ENCODE data around the gene MXD1.

DNA sequence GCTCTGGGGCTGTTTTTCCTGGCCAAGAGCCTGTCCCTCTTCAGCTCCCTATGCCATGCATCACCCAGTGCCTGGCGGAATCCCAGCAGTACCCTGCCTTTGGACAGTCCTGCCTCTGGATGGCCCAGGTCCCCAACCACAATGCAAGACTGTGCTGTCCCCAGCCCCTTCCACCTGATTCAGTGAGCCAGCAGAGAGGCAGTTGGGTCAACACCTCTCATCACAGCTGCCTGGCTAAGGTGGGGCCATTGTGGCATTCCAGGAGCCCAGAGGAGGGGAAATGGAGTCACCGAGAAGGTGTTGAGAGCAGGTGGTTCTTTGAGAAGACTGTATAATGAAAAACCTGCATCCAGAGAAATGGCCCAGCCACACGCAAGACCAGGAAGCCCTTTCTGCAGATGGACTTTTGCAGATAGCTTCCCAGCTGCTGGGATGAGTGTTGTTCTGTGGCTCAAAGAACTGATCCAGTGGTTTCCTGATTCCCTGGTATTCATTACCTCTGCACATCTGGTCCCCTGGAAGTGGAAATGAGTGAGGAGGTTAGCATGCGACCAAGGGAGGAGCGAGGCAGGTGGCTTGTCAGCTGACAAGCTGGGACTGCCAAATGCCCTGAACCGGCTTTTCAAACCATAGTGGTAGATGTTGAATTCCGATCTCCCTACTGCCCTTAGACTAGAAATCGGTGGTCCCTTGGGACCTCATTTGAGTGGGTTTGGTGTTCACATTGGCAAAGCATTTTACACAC, 48.2 kb downstream of the MXD1 start:
- no peak for TF ChIP-seq CTCF (IDR thresholded peaks at IDR 0.05)
- no peak for TF ChIP-seq EZH2 (IDR thresholded peaks at IDR 0.05; ENCODE audit: borderline replicate concordance, insufficient read depth, low read depth, low read length, poor library complexity, severe bottlenecking)
